Neural crest cell (in vitro differentiated cells): Measurements from ENCODE around the gene POU2F1. TPM values are rescaled to one million over a fixed set of nuclear protein-coding genes. Genes with fewer than 3 reads are reported as not detected.
A peak's percentile ranks its signal among the peaks of the same experiment; 100 is the strongest.

Experiments used
- DNase-seq: peaks from one replicate; pipeline ENCODE4 v3.0.0; 2021; ENCODE audit warnings: low read depth, mixed read lengths, low spot score
- H3K27ac Mint-ChIP-seq: one replicate; pipeline ENCODE4 v1.8.0; 2021; ENCODE audit warnings: mild to moderate bottlenecking, mixed read lengths; ENCODE audit not compliant: unreplicated experiment
- H3K27me3 Mint-ChIP-seq: 2 replicates; pipeline ENCODE4 v1.8.0; 2021; ENCODE audit warnings: low read depth, mild to moderate bottlenecking, mixed read lengths
- H3K36me3 Mint-ChIP-seq: 2 replicates; pipeline ENCODE4 v1.8.0; 2021; ENCODE audit warnings: low read depth, mild to moderate bottlenecking, mixed read lengths
- H3K4me1 Mint-ChIP-seq: 2 replicates; pipeline ENCODE4 v1.8.0; 2021; ENCODE audit warnings: mixed read lengths
- H3K4me3 Mint-ChIP-seq: one replicate; pipeline ENCODE4 v1.8.0; 2021; ENCODE audit warnings: mild to moderate bottlenecking, mixed read lengths
- H3K9me3 Mint-ChIP-seq: 2 replicates; pipeline ENCODE4 v1.8.0; 2021; ENCODE audit warnings: mixed read lengths
- CTCF ChIP-seq: fragments of 200-600 bp; sonication (generic); conservative IDR thresholded peaks from 2 replicates; pipeline ENCODE4 v1.5.0; 2021; ENCODE audit warnings: antibody characterized with exemption, mild to moderate bottlenecking
- total RNA-seq: library from RNA; stranded (reverse); gene quantifications from 2 replicates; pipeline ENCODE4 v1.2.1, GENCODE V29; 2021

POU2F1 gene
- total RNA-seq, 1 donor from 2014 or later = 40.1 TPM

- Mint-ChIP-seq H3K36me3 (no peaks in the 10 kb centered on the region), H3K9me3 (no peaks in the 10 kb centered on the region), H3K27me3 (peaks cover 2% of the 10 kb centered on the region), H3K4me3 (peak overlapping the region; percentile 84), H3K4me1 (peaks cover 19% of the 10 kb centered on the region), H3K27ac (no peak overlapping the region)
- DNase-seq = peak; percentile 40
- TF ChIP-seq CTCF = no peak
Measured at GRCh38 chr1:167454894-167455785, 234.5 kb downstream of the POU2F1 start.

GRCh38 chr1:167455786-167456446 lies 235.2 kb downstream of the POU2F1 start:
- Mint-ChIP-seq H3K27ac (no peak overlapping the region), H3K4me1 (peaks cover 19% of the 10 kb centered on the region), H3K9me3 (no peaks in the 10 kb centered on the region), H3K27me3 (peaks cover 2% of the 10 kb centered on the region), H3K4me3 (peak overlapping the region; percentile 84), H3K36me3 (no peaks in the 10 kb centered on the region)
- peak; percentile 22 for DNase-seq
- no peak for TF ChIP-seq CTCF

GRCh38 chr1:167456524-167456923 lies 235.8 kb downstream of the POU2F1 start:
- Mint-ChIP-seq H3K27me3 (peaks cover 2% of the 10 kb centered on the region), H3K4me1 (peaks cover 19% of the 10 kb centered on the region), H3K36me3 (no peaks in the 10 kb centered on the region), H3K9me3 (no peaks in the 10 kb centered on the region), H3K27ac (no peak overlapping the region), H3K4me3 (peak overlapping the region; percentile 84)
- TF ChIP-seq CTCF = no peak
- no peak for DNase-seq

GRCh38 chr1:167456926-167457325 lies 236.2 kb downstream of the POU2F1 start:
- Mint-ChIP-seq H3K4me3 (peak overlapping the region; percentile 84), H3K36me3 (no peaks in the 10 kb centered on the region)
- TF ChIP-seq CTCF = no peak

GRCh38 chr1:167457936-167458584 lies 237.4 kb downstream of the POU2F1 start:
- peaks cover 2% of the 10 kb centered on the region for H3K27me3 Mint-ChIP-seq
- no peaks in the 10 kb centered on the region for H3K36me3 Mint-ChIP-seq
- no peak for DNase-seq
- no peak overlapping the region for H3K4me3 Mint-ChIP-seq
- TF ChIP-seq CTCF = no peak
- H3K9me3 Mint-ChIP-seq = no peaks in the 10 kb centered on the region
- peaks cover 17% of the 10 kb centered on the region for H3K4me1 Mint-ChIP-seq
- H3K27ac Mint-ChIP-seq = no peak overlapping the region

More at GRCh38 chr1:167456926-167457325, 236.2 kb downstream of the POU2F1 start:
- Mint-ChIP-seq H3K9me3 (no peaks in the 10 kb centered on the region), H3K27ac (no peak overlapping the region), H3K4me1 (peaks cover 19% of the 10 kb centered on the region), H3K27me3 (peaks cover 2% of the 10 kb centered on the region)
- DNase-seq = no peak
